ENCODE data around the gene SLC22A7.

DNA sequence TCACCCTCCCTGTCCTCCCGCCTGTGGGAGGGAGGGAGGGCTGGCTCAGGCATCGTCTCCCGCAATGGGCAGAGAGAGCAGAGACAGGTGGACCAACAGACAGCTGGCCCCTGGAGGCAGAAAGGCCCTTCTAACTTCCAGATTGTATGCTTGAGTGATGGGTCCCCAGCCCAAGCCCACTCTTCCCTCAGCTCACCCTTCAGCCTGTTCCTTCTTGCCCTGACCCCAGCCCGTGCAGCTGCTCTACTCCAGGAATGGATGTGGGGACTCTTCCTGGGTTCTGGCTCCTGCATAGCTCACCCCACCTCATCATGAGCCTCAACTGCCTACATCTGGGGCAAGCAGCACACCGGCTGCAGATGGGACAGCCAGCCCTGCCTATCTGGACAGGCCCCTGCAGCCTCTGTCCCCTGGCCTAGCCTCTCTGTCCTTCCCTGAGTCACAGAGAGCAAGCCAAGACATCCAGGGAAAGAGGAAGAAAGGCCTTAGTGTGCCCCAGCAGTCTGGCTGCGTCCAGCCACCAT is 11.5 kb upstream of the SLC22A7 start:
- TF ChIP-seq, protein P1, sequence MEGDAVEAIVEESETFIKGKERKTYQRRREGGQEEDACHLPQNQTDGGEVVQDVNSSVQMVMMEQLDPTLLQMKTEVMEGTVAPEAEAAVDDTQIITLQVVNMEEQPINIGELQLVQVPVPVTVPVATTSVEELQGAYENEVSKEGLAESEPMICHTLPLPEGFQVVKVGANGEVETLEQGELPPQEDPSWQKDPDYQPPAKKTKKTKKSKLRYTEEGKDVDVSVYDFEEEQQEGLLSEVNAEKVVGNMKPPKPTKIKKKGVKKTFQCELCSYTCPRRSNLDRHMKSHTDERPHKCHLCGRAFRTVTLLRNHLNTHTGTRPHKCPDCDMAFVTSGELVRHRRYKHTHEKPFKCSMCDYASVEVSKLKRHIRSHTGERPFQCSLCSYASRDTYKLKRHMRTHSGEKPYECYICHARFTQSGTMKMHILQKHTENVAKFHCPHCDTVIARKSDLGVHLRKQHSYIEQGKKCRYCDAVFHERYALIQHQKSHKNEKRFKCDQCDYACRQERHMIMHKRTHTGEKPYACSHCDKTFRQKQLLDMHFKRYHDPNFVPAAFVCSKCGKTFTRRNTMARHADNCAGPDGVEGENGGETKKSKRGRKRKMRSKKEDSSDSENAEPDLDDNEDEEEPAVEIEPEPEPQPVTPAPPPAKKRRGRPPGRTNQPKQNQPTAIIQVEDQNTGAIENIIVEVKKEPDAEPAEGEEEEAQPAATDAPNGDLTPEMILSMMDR (conservative IDR thresholded peaks at IDR 0.05), result no peak
- no peak for TF ChIP-seq EZH2 (IDR thresholded peaks at IDR 0.05; ENCODE audit: low read depth)

Measured in PC-9 (cell line).